Activated naive CD4-positive, alpha-beta T cell treated with anti-CD3 and anti-CD28 coated beads, Interleukin-2, amount 50 U/mL, for 16 hours (primary cell): ENCODE data around the gene TPPP.
"Not testable (repeated sequence)": the region's sequence is repeated elsewhere in the genome, so short reads cannot be mapped to it uniquely, and the experiment has no call there.

Experiments used
- DNase-seq: peaks from one replicate; pipeline ENCODE4 v3.0.0-alpha.2; 2020

TPPP gene

GRCh38 chr5:693271-694041 lies at the start of gene TPPP:
TSS of gene TPPP (minus strand) at chr5:693352. CDS start at chr5:678060, 15,292 bp downstream.
- peak; percentile 82 for DNase-seq

- DNase-seq, result not testable (repeated sequence)
Measured at GRCh38 chr5:742276-742675, 49.1 kb upstream of the TPPP start.

GRCh38 chr5:734145-734544 lies 41.0 kb upstream of the TPPP start:
- DNase-seq, result not testable (repeated sequence)

GRCh38 chr5:732754-733454 lies 39.8 kb upstream of the TPPP start:
- not testable (repeated sequence) for DNase-seq

GRCh38 chr5:729225-729624 lies 36.1 kb upstream of the TPPP start:
- not testable (repeated sequence) for DNase-seq

- not testable (repeated sequence) for DNase-seq
Measured at GRCh38 chr5:727087-727486, 33.9 kb upstream of the TPPP start.

GRCh38 chr5:723865-724264 lies 30.7 kb upstream of the TPPP start:
- DNase-seq, result not testable (repeated sequence)

- not testable (repeated sequence) for DNase-seq
Measured at GRCh38 chr5:723309-723708, 30.2 kb upstream of the TPPP start.

GRCh38 chr5:719379-719778 lies 26.2 kb upstream of the TPPP start:
- not testable (repeated sequence) for DNase-seq

- DNase-seq, result no peak
Measured at GRCh38 chr5:717143-717542, 24.0 kb upstream of the TPPP start.

- DNase-seq, result not testable (repeated sequence)
Measured at GRCh38 chr5:716740-717139, 23.6 kb upstream of the TPPP start.

- DNase-seq, result not testable (repeated sequence)
Measured at GRCh38 chr5:715636-716035, 22.5 kb upstream of the TPPP start.

GRCh38 chr5:714215-715118 lies 21.3 kb upstream of the TPPP start:
- DNase-seq, result not testable (repeated sequence)

- DNase-seq, result not testable (repeated sequence)
Measured at GRCh38 chr5:713686-714085, 20.5 kb upstream of the TPPP start.

- DNase-seq, result not testable (repeated sequence)
Measured at GRCh38 chr5:708848-709517, 15.8 kb upstream of the TPPP start.

GRCh38 chr5:708374-708773 lies 15.2 kb upstream of the TPPP start:
- DNase-seq, result not testable (repeated sequence)

- not testable (repeated sequence) for DNase-seq
Measured at GRCh38 chr5:706127-706526, 13.0 kb upstream of the TPPP start.

GRCh38 chr5:696753-697702 lies 3.9 kb upstream of the TPPP start:
- DNase-seq, result not testable (repeated sequence)

- DNase-seq, result not testable (repeated sequence)
Measured at GRCh38 chr5:696191-696590, 3.0 kb upstream of the TPPP start.

GRCh38 chr5:695475-695874 lies 2.3 kb upstream of the TPPP start:
- DNase-seq, result not testable (repeated sequence)

GRCh38 chr5:694042-694431 lies 885 bp upstream of the TPPP start:
- not testable (repeated sequence) for DNase-seq
